OCI-M2 (cell line): ENCODE results near the gene CHMP4B.
"Not testable (repeated sequence)": the region's sequence is repeated elsewhere in the genome, so short reads cannot be mapped to it uniquely, and the experiment has no call there.

Experiments used
- DNase-seq: peaks from one replicate; lab custom pipeline; 2025; ENCODE audit not compliant: unreplicated experiment; lab: John Stamatoyannopoulos, UW

CHMP4B gene

DNA sequence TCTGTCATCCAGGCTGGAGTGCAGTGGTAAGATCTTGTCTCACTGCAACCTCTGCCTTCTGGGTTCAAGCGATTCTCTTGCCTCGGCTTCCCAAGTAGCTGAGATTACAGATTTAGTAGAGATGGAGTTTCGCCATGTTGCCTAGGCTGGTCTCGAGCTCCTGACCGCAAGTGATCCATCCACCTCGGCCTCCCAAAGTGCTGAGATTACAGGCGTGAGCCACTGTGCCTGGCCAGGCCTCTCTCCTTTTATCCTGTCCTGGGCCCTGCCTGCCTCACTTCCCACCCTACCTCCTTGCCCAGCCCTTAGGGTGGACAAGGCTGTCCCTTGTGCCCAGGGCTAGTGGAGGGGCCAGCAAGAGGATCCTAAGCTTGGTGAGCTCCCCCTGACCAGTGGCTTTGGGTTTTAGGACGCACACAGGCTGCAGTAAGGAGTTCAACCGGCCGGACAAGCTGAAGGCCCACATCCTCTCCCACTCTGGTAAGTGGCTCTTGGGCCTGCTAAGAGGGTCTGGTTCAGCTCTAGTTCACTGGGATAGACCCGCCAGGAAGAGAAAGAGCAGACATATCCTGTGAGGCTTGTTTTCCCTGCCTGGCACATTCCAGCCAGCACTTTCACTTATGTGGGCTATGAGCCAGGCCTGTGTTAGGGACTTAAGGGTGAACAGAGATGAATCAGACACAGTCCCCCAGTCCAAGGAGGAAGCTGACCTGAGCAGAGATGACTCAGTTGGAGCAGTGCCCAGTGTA is 21.9 kb upstream of the CHMP4B start:
- no peak for DNase-seq

DNA sequence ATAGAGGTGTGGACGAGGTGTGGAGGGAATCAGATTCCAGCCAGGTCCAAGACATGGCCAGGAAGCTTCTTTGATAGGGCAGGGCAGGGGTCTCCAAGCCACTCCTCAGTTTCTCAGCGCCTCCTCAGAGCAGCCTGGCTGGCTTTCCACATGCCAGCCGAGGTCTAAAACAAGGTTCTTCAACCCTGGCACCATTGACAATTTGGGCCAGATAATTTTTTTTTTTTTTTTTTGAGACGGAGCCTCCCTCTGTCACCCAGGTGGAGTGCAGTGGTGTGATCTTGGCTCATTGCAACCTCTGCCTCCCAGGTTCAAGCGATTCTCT is 21.3 kb upstream of the CHMP4B start:
- DNase-seq = no peak

DNA sequence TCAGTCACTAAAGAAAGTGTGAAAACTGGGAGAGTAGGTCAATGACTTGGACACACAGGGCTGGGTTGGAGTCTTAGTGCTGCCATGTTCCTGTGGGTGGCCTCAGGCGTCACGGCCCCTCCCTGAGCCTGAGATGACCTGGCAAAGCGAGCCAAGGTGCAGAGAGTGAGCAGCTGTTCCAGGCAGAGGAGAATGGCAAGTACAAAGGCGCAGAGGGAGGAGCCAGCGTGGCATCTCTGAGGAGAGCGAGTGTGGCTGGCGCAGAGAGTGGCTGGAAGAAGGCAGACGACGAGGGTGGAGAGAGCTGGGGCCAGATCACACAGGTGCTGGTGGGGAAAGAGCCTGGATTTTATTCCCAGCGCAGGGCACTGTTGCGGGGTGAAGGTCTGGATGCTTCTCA is 20.6 kb upstream of the CHMP4B start:
- DNase-seq = no peak

DNA sequence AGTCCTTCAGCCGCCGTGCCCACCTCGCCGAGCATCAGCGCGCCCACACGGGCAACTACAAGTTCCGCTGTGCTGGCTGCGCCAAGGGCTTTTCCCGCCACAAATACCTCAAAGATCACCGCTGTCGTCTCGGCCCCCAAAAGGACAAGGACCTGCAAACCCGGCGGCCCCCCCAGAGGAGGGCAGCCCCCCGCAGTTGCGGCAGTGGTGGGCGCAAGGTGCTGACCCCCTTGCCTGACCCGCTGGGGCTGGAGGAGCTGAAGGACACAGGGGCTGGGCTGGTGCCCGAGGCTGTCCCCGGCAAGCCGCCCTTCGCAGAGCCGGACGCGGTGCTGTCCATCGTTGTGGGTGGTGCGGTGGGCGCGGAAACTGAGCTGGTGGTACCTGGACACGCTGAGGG is 20.1 kb upstream of the CHMP4B start:
- DNase-seq = no peak

DNA sequence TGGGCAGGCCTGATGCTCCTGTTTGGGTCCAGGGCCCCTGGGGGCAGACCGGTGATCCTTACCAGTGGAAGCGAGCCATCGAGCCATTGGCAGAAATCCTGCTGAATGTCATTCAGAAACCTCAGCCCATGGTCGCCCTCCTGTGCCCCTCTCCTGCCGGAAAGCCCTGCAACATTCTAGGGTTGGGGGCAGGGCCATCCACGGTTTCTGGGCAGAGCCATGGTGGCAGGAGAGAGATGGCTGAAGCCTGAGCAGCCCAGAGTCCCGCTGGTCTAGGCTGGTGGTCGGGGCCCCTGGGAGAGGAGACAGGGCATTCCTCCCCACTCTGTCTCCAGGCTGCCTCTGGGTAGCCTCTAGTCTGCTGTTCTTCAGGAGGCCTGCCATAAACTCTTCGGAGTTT is 19.6 kb upstream of the CHMP4B start:
- no peak for DNase-seq

DNA sequence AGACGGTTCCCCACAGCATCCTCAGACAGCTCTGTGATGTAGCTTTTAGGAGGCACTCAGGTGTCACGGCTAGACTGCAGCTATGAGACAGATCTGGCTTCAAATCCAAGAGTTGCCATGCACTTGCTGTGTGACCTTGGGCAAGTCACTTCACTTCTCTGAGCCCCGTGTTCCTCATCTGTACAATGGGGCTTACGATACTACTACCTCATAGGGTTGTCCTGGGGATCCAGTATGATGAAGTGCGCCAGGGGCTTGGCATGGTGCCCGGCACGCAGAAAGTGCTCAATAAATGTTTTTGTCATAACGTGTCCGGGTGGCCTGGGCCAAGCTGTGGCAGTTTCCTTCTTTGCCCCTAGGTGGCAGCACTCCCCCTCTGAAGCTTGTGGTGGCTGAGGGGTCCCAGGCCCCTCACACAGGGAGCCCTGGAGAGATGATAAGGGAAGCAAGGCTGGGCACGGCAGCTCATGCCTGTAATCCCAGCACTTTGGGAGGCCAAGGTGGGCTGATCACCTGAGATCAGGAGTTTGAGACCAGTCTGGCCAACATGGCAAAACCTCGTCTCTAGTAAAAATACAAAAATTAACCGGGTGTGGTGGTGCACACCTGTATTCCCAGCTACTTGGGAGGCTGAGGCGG is 19.1 kb upstream of the CHMP4B start:
- DNase-seq = no peak

DNA sequence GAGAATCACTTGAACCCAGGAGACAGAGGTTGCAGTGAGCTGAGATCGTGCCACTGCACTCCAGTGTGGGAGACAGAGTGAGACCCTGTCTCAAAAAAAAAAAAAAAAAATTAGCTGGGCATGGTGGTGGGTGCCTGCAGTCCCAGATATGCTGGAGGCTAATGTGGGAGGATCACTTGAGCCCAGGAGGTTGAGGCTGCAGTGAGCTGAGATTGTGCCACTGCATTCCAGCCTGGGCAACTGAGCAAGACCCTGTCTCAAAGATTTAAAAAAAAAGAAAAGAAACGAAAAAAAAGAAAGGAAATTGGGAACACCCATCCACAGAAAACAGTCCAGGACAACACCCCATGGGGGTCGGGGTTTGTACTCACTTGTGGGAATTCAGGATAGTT is 18.6 kb upstream of the CHMP4B start:
- not testable (repeated sequence) for DNase-seq

DNA sequence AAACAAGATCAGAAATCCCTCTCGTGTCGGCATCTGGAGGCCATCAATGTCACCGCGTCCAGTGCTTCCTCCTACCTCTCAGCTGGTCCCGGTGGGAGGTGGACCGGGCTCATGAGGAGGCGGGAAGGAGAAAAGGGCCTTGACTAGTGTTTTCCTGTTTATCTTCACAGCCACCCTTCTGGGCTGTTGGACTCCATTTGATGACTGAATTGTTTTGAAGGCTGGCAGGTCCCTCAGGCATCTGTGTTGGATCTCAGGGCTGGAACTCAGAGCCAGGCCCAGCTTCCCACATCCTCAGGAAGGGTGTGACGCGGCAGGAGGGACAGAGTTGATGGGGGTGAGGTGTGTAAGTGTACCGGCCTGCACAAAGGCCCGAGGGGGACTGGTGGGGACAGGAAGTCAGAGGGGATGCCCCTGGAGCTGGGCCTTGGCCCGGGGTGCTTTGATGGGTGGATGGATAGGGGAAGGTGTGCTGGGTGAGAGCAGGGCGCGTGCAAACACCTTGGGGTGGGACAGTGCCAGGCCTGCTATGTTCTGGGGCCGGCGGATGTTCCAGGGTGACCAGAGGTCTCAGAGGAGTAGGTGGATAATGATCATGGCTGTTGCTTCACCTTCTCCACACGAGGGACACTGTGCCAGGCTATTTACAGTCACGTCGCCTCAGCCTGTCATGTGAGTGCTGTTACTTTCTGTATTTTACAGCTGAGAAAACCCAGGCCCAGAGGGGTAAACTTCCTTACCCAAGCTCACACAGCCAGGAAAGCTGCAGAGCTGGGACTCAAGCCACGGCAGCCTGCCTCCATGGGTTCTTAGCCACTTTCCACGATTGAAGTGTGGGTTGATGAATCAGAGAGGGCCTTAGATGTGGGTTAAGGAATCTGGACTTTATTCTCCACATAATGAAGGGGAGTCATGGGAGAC is 17.9 kb upstream of the CHMP4B start:
- DNase-seq = no peak

DNA sequence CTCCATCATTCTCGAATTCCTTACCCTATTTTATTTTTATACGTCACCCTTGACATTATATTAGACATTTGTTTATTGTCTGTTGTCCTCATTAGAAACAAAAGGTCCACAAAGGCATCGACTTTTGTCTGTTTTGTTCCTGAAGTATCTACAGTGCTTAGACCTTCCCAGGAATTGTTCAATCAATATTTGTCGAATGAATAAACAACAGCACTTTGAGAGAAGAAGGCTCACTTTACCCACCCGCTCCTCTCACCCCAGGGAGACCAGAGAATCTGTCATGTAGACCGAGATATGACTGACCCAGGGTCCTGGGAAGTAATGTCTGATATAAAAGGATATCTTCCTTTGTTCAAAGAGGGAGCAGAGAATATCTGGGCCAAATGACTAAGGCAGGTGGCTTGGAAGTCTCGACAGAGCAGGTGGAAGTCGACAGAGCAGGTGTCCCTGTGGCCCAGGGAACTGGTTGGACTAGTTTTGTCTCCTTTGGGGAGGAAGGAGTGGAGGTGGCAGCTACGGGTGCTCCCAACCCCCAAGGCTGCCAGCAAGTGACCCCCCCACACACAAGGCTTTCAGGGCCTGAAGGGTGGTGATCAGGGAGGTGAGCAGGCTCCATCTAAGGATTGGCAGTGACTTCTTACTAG is 14.8 kb upstream of the CHMP4B start:
- no peak for DNase-seq

DNA sequence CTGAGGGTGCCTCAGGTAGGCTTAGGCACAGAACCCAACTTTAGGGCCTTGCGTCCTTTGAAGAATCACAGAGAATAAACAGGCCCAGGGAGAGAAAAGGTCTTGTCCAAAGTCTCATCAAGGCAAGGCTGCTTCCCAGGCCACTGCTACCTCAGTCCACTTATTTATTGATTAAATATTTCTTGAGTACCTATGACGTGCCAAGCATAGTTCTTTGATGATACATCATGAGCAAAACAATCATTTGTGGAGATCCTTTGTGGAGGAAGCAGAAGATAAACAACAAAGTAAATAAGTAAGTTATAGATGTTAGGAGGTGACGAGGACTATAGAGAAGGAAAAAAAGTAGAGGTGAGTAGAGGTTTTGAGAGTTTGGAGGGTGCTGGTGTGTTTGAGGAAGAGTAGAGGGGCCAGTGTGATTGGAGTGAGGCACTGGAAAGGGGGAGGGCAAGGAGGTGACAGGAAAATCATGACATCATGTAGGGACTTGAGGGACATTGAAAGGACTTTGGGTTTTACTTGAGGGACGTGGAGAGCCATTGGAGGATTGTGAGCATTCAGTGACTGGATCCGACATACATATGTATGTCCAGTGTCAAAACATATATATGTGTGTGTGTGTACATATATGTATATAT is 14.1 kb upstream of the CHMP4B start:
- no peak for DNase-seq

DNA sequence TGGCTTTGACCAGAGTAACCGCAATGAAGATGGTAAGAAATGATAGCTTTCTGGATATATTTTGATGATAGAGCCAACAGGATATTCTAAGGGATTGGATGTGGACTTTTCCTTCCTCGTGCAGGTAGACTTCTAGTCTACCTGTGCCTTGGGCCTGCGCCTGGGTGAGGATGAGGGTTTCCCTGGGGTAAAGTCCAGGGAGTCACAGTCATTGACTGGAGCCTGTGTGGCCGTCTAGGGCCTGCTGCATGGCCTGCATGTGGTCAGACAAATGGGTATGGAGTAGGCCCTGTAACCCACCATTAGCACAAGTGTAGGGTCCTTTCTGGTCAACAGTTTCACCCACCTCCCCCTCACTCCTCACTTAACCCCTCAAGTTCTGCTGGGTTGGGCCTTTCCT is 12.7 kb upstream of the CHMP4B start:
- DNase-seq = no peak

DNA sequence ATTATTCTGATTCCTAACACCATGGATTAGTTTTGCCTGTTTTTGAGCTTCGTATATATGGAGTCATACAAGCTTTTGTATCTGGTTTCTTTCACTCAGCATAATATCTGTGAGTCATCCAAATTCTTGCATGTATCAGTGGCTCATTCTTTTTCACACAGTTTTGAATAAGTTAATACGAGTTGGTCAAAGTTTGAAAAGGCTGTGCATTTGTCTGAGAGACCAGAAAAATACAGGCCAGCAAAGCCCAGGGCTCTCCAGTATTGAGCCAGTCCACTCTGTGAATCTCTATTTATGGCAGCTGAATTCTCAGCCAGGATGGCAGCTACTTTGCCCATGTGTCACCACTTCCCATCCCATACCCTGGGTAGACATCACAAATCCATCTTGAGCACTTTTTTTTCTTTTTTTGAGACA is 7.2 kb upstream of the CHMP4B start:
- no peak for DNase-seq

DNA sequence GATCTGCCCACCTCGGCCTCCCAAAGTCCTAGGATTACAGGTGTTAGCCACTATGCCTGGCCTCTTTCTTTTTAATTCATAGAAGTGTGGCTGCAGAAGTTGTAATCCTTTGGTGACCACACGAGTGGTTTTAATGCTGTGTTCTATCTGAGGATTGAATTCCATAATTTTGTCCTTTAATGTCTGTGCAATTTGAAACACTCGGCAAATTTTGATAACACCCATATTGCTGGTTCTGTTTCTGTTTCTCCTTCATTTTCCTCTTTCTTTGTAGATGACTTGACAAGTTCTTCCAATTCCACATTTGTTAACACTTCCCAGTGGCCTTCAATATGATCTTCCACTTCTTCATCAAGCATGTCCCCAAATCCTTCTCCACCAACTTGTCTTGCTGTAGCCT is 2.8 kb upstream of the CHMP4B start:
- DNase-seq = no peak

DNA sequence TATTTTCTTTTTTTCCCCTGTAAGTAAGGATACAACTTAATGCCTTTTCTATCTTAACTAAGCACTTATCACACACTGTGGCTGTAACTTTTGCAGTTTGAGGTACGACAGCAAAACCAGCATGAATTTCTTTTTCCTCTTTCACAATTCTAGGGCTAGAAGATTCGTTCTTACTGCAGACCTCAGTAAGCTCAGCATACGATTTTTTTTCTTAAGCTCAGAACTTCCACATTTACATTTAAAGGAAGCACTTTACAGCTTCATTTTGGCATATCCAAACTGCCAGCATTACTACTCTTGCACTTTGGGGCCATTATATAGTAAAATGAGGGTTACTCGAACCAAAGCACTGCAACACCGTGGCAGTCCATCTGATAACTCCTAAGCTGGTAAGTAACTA is 889 bp upstream of the CHMP4B start:
- DNase-seq = no peak

DNA sequence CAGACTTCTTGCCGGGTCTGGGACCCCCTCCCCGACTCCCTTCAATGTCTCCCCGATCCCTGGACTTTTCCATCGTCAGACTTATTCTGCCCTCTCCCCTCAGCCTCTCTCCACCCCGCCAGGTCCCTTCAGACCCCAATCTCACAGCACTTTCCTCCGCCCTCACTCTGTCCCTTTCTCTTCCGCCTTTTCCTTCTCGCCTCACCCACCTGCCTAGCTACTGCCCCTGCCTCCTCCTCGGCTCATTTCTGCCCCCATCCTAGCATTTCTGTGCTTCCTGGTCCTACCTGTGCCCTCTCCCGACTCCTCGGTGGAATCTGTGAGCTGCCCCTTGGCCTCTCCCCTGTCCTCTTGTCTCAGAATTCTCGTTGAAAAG is 616 bp downstream of the CHMP4B start:
- DNase-seq = no peak

DNA sequence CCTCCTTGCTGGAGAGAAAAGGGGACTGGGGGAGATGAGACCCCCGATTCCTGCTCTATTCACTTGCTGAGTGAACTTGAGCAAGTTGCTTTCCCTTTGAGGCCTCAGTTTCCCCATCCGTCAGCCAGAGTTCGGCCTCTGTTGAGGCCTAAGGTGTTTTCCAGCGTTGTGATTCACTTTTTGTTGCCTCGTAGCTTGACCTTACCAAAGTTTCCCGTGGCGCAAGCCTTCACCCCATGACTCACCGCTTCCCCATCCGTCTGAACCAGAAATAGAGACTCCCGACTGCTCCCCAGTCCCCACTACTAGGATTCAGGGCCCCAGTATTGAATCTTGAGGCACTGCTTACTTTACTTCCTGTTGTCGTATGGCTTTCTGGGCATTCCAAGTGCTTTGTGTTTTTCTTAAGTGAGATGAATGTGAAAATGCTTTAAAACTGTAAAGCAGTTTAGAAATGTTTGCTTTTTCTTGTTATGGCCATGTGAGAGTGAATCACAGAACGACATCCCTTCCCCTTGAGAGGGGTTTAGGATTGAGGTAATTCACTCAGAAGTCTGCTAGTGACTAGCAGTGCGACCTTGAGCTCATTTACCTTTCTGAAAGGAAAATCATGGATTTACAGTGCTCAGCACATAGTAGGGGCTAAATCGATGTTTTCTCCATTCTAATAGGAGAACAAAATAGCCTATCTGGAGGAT is 1.2 kb downstream of the CHMP4B start:
- DNase-seq = no peak

DNA sequence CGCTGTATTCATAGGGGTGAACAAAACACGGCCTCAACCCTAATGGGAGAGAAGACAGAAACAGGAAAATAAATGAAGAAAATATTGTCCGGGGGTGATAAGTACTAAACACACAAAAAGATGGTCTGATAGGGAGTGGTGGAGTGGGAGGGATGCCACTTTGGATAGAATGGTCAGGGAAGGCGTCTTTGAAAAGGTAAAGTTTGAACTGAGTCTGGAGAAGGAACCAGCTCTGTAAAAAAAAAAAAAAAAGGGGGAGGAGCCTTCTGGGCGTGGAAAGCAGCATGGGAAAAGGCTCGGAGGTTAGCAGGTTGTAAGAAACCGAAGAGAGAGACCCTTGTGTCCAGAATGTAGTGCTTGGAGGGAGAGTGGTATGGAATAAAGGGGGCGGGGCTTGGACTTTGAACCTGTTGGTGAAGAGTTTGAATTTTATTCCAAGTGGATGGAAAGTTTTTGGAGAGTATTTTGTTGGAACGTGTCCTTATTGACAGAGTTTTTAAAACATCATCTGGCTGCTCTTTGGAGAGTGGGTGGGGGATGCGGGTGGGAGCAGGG is 1.8 kb downstream of the CHMP4B start:
- no peak for DNase-seq

DNA sequence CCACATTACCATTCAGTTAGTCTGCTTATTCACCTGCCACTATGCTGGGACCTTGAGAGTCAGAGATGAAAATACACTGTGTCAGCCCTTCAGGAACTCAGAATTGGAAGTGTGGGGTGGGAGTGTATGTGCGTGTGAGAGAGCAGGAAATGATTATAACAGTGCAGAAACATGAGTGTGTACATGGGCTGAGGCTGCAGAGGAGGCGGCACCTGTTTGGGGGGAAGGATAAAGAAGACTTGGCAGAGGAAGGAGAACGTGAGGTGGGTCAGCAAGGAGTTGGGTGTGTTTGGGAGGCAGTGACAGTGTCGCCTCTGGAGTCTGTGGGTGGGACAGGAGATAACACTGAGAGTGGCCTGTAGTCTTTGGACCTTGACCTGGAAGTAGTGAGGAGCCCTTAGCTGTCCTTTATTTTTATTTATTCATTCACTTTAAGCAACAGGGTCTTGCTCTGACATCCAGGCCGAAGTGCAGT is 3.1 kb downstream of the CHMP4B start:
- DNase-seq = no peak

DNA sequence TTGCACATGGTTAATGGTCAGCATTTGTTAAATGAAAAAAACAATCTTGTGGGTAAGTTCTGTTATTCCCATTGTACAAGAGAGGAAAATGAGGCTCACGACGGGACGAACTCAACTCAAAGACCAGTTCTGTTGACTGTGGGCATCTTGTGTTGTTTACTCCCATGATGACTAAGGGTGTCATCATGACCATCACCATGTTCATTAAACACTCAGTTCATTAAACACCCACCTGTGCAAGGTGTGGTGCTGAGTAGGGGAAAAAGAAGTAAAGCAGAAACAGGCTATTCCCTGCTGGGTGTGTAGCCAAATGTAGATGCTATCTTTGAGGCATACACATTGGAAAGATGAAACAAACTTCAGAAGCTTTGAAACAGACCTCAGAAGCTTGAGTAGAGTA is 4.5 kb downstream of the CHMP4B start:
- DNase-seq = no peak

DNA sequence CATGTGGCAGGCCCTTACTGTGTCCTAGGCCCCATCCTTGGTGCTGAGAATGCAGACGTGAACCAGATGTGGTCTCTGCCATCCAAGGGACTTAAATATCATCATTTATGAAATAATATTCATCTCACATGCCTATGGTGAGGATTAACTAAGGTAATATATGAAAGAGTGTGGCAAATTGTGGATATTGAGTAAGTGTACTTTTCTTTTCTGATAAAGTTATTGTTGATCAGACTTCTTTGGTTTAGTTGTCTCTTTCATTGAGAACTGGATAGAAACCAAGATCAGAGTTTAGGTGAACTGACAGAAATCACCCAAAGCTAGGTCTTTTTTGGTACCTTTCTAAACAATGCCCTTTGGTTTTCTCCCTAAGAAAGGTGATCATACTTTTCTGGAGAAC is 5.0 kb downstream of the CHMP4B start:
- DNase-seq = no peak
